NCI-H1436 (cell line): Measurements from ENCODE around the gene CA12.
"Not testable (repeated sequence)": the region's sequence is repeated elsewhere in the genome, so short reads cannot be mapped to it uniquely, and the experiment has no call there.

Experiments
- DNase-seq: peaks from one replicate; lab custom pipeline; 2025; lab: John Stamatoyannopoulos, UW

CA12 gene

GRCh38 chr15:63357061-63357460 is 24.6 kb downstream of the CA12 start:
- no peak for DNase-seq

- no peak for DNase-seq
These were observed 26.6 kb downstream of the CA12 start for GRCh38 chr15:63354821-63355650.

- no peak for DNase-seq
These were observed 27.8 kb downstream of the CA12 start for GRCh38 chr15:63353887-63354286.

GRCh38 chr15:63353261-63353660 is 28.4 kb downstream of the CA12 start:
- no peak for DNase-seq

- DNase-seq = no peak
These were observed 28.8 kb downstream of the CA12 start for GRCh38 chr15:63352808-63353207.

- DNase-seq = no peak
These were observed 30.5 kb downstream of the CA12 start for GRCh38 chr15:63351170-63351569.

GRCh38 chr15:63350178-63350621 is 31.4 kb downstream of the CA12 start:
- no peak for DNase-seq

GRCh38 chr15:63349621-63350020 is 32.0 kb downstream of the CA12 start:
- DNase-seq = no peak

- DNase-seq = no peak
These were observed 32.5 kb downstream of the CA12 start for GRCh38 chr15:63349156-63349555.

- DNase-seq = no peak
These were observed 33.3 kb downstream of the CA12 start for GRCh38 chr15:63348392-63348791.

- no peak for DNase-seq
These were observed 34.4 kb downstream of the CA12 start for GRCh38 chr15:63347074-63347857.

- no peak for DNase-seq
These were observed 36.3 kb downstream of the CA12 start for GRCh38 chr15:63345391-63345752.

- no peak for DNase-seq
These were observed 36.8 kb downstream of the CA12 start for GRCh38 chr15:63344731-63345390.

- not testable (repeated sequence) for DNase-seq
These were observed 38.6 kb downstream of the CA12 start for GRCh38 chr15:63342996-63343562.

- no peak for DNase-seq
These were observed 39.7 kb downstream of the CA12 start for GRCh38 chr15:63341898-63342297.

GRCh38 chr15:63340878-63341277 is 40.8 kb downstream of the CA12 start:
- DNase-seq = no peak

- DNase-seq = no peak
These were observed 41.3 kb downstream of the CA12 start for GRCh38 chr15:63340353-63340752.

GRCh38 chr15:63339836-63340235 is 41.8 kb downstream of the CA12 start:
- no peak for DNase-seq

- DNase-seq = no peak
These were observed 42.5 kb downstream of the CA12 start for GRCh38 chr15:63339006-63339766.

GRCh38 chr15:63338170-63338569 is 43.5 kb downstream of the CA12 start:
- DNase-seq = no peak

- DNase-seq = no peak
These were observed 44.6 kb downstream of the CA12 start for GRCh38 chr15:63337046-63337445.
